SK-N-DZ (cell line): ENCODE measurements around the gene HOXD10. TPM values are rescaled to one million over a fixed set of nuclear protein-coding genes. Genes with fewer than 3 reads are reported as not detected.
A peak's percentile ranks its signal among the peaks of the same experiment; 100 is the strongest.

Source experiments
- DNase-seq: peaks from one replicate; pipeline ENCODE4 v3.0.0-alpha.2; 2015; ENCODE audit warnings: low spot score
- polyA plus RNA-seq, 2 experiments: library from polyadenylated mRNA; depleted of rRNA; stranded (reverse); fragments of >200 nt; gene quantifications; 2 replicates each; pipeline ENCODE4 v1.2.3, GENCODE V29; 2014

HOXD10 gene
- polyA plus RNA-seq (2014; cell fraction: cytosol; rRNA removed), result 8.5 and 8.7 TPM in 2 replicates
- polyA plus RNA-seq (2014; cell fraction: nucleus; rRNA removed), result 5.2 and 6.5 TPM in 2 replicates

- peak; percentile 92 for DNase-seq
These were observed at the start of gene HOXD10 for GRCh38 chr2:176115883-176116813. TSS of gene HOXD10 (plus strand) at chr2:176116778. CDS start at chr2:176116834, 56 bp downstream.

- no peak for DNase-seq
These were observed 48.8 kb upstream of the HOXD10 start for GRCh38 chr2:176067589-176068418.

- no peak for DNase-seq
These were observed 48.2 kb upstream of the HOXD10 start for GRCh38 chr2:176068419-176068832.

- DNase-seq, result no peak
These were observed 45.0 kb upstream of the HOXD10 start for GRCh38 chr2:176071330-176072291.

- DNase-seq, result no peak
These were observed 44.3 kb upstream of the HOXD10 start for GRCh38 chr2:176072292-176072669.

GRCh38 chr2:176072951-176073904 lies 43.4 kb upstream of the HOXD10 start:
- DNase-seq, result no peak

GRCh38 chr2:176074919-176075425 lies 41.6 kb upstream of the HOXD10 start:
- DNase-seq, result no peak

GRCh38 chr2:176075481-176075880 lies 41.1 kb upstream of the HOXD10 start:
- DNase-seq, result no peak

- DNase-seq, result no peak
These were observed 40.5 kb upstream of the HOXD10 start for GRCh38 chr2:176076063-176076462.

- DNase-seq, result no peak
These were observed 39.8 kb upstream of the HOXD10 start for GRCh38 chr2:176076796-176077195.

- no peak for DNase-seq
These were observed 37.9 kb upstream of the HOXD10 start for GRCh38 chr2:176078541-176079284.

- DNase-seq, result no peak
These were observed 37.2 kb upstream of the HOXD10 start for GRCh38 chr2:176079285-176079830.

- peak; percentile 81 for DNase-seq
These were observed 36.6 kb upstream of the HOXD10 start for GRCh38 chr2:176079831-176080539.

GRCh38 chr2:176080540-176081375 lies 35.8 kb upstream of the HOXD10 start:
- DNase-seq, result no peak

- no peak for DNase-seq
These were observed 35.2 kb upstream of the HOXD10 start for GRCh38 chr2:176081376-176081836.

GRCh38 chr2:176081837-176082524 lies 34.6 kb upstream of the HOXD10 start:
- no peak for DNase-seq

GRCh38 chr2:176082525-176082823 lies 34.1 kb upstream of the HOXD10 start:
- DNase-seq, result no peak
